ENCODE results near the gene S100A14.

Gene S100A14

DNA sequence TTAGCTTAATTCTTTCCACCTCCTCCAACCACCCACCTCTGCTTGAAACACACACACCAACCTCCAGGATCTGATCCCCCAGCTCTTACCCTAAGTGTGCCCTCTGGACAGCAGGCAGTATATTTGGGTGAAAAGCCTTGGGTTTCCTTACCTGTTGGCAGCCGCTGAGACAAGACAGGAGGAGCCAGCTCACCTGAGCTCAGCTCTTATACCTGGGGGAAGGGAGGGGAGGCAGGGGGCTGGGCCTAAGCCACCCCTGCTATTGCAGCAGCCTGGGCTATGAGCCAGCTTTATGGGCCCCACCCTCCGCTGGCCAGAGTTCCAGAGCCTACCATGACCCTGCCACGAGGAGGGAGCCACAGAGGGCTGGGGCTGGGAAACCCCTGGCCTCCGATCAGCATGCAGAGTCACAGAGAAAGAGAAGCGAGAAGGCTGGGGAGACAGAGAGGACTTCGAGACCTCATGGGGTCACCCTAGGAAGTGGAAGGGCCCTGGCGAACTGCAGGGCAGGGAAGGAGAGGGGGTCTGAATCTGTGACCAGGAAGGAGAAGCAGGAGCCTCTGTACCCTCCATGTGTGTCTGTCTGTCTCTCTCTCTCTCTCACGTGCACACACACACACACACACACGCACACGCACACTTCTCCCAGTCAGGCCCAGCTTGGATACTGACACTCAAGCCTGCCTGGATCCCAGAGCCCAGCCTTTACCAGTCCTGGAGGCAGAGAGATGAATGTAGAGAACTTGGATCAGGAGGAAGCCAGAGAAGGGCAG is at the start of gene S100A14:
TSS of gene S100A14 (minus strand) at position 182 of the 773 bp plus-strand sequence. CDS start 467 bp downstream, outside the sequence.
- in situ Hi-C loops (cut with MboI; ENCODE audit: low sequenced_read_pairs), result loop anchor here (5.0 kb wide), 1 partner anchor 44 kb away; no protein-coding TSS in a partner anchor

DNA sequence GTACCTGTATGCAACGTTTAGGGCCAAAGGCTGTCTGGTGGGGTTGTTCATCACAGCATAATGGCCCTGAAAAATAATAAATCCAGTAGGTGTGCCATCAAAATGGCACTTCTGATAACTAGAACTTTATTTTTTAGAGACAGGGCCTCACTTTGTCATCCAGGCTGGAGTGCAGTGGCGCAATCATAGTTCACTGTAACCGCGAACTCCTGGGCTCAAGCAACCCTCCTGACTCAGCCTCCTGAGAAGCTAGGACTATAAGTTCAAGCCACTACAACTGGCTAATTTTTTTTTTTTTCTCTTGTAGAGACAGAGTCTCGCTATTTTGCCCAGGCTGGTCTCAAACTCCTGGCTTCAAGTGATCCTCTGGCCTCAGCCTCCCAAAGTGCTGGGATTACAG is 47.1 kb upstream of the S100A14 start:
- in situ Hi-C loops (cut with MboI; ENCODE audit: low sequenced_read_pairs), result loop anchor here (25.0 kb wide), 1 partner anchor 324 kb away; the partner anchor contains the start of genes JTB, RAB13 and RPS27

DNA sequence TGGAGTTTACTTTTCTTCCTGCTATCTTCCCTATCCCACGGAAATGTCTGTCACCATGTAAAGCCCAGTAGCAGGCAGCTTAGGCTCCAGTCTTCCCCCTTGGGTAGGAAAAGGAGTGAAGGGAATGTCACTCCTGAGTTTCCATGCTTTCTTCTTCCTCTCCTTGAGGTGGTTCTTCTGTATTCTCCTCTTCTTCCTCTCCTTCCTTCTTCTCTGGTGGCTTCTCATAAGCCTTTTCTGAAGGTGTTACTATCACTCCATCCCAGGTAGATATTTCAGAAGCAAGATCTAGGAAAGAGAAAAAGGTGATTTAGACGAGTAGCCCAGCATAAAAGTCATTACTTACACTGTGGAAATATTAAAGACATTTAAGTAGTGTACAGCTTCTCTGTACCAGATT is 46.1 kb upstream of the S100A14 start:
- in situ Hi-C loops (cut with MboI; ENCODE audit: low sequenced_read_pairs), result loop anchor here (25.0 kb wide), 1 partner anchor 325 kb away; the partner anchor contains the start of genes JTB, RAB13 and RPS27

DNA sequence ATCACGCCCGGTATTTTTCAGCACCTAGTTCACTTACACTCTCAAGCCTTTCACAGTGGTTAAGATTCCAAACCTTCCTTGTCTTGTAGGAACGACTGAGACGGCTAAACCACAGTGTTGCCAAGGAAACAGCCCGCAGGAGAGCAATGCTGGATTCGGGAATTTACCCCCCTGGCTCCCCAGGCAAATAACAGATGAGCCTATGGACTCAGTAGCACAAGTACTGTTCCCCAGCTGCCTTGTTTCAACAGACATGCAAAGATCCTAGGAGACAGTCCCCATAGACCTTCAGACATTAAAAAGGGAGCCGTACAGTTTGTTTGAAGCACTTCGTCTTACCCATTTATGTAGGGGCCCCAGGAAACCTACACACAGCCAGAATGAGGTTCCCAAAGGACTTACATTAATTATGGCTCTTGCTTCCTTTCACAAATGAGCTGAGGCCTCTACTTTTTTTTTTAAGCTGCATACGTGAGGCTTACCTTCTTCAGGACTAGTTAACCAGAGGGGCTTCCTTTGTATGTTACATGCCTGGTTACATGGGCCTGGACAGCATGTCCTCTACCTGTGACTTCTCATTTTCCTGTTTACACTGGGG is 45.1 kb upstream of the S100A14 start:
- in situ Hi-C loops (cut with MboI; ENCODE audit: low sequenced_read_pairs), result loop anchor here (25.0 kb wide), 1 partner anchor 326 kb away; the partner anchor contains the start of genes JTB, RAB13 and RPS27

DNA sequence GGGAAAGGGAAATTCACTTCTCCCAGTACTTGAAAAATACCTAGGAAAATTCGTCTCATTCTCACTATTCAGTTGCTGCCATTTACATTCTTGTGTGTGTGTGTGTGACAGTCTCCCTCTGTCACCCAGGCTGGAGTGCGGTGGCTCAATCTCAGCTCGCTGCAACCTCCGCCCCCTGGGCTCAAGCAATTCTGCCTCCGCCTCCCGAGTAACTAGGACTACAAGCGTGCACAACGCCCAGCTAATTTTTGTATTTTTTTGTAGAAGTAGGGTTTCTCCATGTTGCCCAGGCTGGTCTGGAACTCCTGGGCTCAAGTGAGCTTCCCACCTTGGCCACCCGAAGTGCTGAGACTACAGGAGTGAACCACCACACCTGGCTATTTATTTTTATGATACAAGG is 43.5 kb upstream of the S100A14 start:
- in situ Hi-C loops (cut with MboI; ENCODE audit: low sequenced_read_pairs), result loop anchor here (25.0 kb wide), 1 partner anchor 328 kb away; the partner anchor contains the start of genes JTB, RAB13 and RPS27

DNA sequence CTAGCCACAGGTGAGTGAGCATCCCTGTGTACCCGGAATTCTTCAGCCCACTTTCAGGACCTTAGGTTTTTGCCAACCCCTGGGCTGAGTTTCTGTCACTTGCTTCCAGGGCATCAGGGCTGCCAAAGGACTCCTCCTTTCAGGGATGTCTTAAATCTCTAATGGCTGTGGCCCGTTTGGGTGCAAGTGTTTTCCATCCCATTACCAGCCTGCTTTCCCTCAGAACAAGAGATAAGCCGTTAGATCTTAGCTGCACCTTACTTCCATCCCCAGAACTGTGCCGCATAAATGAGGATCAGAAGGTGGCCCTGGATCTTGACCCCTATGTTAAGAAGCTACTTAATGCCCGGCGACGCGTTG is 43.0 kb upstream of the S100A14 start:
- in situ Hi-C loops (cut with MboI; ENCODE audit: low sequenced_read_pairs), result loop anchor here (25.0 kb wide), 1 partner anchor 328 kb away; the partner anchor contains the start of genes JTB, RAB13 and RPS27

DNA sequence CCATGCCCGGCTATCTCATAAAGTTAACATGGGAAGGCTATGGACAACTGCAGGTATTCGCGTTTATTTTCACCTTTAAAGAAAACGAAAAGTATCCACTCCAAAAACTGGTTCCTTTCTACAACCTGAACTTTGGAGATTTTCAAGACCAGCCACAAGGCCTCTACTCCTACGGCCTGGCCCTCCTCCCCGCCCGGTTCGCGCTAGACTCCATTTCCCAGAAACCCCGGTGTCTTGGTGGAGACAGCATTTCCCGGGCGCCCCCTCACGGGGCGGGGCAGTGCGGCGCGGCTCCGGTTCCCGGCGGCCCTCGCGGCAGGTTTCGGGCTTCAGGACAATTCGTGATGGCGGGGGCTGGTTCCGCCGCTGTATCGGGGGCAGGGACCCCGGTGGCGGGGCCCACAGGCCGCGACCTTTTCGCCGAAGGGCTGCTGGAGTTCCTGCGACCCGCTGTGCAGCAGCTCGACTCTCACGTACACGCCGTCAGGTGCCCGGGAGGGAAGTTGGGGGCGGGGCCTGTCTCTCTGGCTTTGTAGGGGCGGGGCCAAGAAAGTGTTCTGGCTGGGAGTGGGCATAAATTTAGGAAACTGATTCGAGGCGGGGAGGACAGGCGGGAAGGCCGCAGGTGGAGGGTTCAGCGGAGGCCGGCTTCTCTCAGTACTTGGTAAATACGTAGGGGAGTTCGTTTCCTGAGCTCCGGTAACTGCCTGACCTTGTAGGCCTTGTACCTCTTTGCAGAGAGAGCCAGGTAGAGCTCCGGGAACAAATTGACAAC is 42.5 kb upstream of the S100A14 start, which contains the start of gene SNAPIN:
TSS of gene SNAPIN (plus strand) at position 304 of the 775 bp plus-strand sequence. CDS start at position 345, 41 bp downstream.
- in situ Hi-C loops (cut with MboI; ENCODE audit: low sequenced_read_pairs), result loop anchor here (25.0 kb wide), 1 partner anchor 329 kb away; the partner anchor contains the start of genes JTB, RAB13 and RPS27

DNA sequence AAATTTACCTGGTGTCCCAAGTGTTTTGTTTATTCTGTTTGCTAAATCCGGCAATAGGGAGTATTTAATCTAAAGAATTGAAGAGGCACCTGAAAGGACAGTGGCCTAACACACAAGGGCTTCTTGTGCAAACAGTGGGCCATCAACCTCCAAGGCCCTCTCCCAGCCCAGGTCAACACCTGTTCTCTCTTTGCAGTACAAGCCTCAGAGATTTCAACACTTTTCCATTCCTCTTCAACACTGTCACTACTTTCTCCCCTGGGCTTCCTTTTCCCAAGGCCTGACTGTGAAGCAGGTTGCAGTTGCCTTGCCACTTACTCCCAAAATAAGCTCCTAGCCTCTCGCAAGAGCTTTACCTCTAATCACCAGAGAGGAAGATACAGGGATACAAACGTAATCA is 39.2 kb upstream of the S100A14 start:
- in situ Hi-C loops (cut with MboI; ENCODE audit: low sequenced_read_pairs), result loop anchor here (25.0 kb wide), 1 partner anchor 332 kb away; the partner anchor contains the start of genes JTB, RAB13 and RPS27

DNA sequence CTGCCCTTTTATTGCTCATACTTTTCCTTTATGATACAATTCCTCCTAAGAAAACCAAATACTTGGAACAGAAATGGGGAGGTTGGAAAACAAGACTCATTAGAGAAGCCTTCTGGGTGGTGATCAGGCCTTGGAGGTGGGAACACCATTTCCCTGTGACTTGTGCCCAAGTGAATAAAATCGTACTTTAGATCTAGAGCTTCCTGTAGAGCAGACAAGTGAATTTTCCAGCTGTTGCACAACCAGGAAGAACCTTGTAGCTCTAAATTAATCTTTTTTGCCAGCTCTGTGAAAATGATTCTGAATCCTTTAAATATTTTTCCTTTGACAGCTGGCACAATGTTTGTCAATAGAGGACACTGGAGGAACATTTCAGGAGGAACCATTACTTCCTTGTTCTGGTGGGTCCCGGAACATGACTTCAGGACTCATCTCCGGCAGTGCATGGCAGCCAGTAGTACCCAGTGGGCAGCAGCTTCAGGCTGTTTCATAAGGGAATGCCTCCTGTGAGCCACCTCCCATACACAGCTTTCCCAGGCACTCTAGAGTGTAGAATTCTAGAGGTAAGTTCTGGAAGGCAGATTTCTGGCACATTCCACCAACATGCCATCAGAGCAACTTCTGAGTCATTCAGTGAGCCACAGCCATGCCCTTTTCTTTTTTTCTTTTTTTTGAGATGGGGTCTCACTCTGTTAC is 36.8 kb upstream of the S100A14 start:
- in situ Hi-C loops (cut with MboI; ENCODE audit: low sequenced_read_pairs), result loop anchor here (25.0 kb wide), 1 partner anchor 334 kb away; the partner anchor contains the start of genes JTB, RAB13 and RPS27

DNA sequence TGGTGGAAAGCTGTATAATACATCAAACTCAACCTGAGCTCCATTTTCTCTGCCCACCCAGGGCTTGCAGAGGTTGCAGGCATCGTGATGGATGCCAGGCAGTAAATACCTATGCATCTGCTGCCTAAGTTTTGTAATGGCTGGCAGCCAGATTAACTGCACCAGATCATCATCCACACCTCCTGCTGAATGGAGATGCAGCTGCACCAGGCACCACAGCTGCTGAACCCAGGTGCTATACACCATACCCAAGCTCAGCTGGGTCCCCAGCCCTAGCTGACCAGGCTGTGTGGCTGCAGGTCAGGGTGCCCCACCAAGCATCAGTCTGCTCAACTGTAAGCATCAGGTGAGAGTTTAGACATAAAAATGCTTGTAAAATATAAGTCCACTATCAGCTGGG is 35.6 kb upstream of the S100A14 start:
- in situ Hi-C loops (cut with MboI; ENCODE audit: low sequenced_read_pairs), result loop anchor here (25.0 kb wide), 1 partner anchor 336 kb away; the partner anchor contains the start of genes JTB, RAB13 and RPS27

DNA sequence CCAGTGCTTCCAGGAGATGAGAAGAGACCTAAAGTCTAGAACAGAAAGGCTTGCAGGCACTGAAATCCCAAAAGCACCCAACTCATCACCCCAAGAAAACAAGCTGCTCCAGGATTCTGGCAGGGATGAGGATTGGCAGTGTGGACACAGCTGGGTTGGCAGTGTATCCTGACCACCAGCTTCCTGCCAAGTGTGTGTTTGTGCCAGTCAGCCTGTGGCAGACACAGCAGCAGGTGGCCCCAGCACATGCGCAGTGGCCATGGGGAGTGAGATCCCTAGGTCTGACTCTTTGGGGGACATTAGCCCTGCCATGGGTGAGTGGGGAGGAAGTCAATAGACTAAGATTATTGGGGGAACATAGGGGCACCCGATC is 33.7 kb upstream of the S100A14 start:
- in situ Hi-C loops (cut with MboI; ENCODE audit: low sequenced_read_pairs), result loop anchor here (25.0 kb wide), 1 partner anchor 337 kb away; the partner anchor contains the start of genes JTB, RAB13 and RPS27

DNA sequence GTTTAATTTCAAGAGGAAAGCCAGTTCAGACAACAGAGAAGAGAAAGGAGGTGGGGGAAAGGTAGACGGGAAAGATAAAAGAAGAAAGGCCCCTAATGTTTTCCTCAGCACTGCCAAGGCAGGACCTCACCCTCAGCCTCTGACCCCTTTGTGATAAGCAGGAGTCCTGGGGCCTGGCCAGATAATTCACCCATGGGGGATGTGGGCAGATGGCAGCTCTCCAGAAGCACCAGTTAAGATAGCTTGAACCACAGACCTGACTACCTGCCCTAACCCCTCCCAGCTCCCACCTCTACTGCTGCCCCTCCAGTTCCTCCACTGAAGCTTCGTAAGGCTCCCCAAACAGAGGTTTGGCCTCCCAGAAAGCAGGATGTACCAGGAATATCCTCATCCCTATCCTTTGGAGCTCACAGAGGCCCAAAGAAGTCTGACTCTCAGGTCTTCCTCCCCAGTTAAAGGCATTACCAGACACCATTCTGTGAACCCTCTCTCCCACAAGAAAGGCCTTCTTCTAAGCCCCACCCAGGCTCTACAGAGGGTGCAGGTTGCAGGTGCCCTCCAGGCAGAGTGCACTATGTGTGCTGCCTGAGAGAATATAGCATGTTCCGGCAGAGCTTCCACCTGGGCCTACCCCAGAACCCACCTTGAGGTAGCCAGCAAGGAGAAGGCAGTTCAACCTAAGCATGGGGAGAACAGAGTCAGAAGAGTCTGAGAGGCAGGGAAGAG is 33.2 kb upstream of the S100A14 start:
- in situ Hi-C loops (cut with MboI; ENCODE audit: low sequenced_read_pairs), result no loop called here

DNA sequence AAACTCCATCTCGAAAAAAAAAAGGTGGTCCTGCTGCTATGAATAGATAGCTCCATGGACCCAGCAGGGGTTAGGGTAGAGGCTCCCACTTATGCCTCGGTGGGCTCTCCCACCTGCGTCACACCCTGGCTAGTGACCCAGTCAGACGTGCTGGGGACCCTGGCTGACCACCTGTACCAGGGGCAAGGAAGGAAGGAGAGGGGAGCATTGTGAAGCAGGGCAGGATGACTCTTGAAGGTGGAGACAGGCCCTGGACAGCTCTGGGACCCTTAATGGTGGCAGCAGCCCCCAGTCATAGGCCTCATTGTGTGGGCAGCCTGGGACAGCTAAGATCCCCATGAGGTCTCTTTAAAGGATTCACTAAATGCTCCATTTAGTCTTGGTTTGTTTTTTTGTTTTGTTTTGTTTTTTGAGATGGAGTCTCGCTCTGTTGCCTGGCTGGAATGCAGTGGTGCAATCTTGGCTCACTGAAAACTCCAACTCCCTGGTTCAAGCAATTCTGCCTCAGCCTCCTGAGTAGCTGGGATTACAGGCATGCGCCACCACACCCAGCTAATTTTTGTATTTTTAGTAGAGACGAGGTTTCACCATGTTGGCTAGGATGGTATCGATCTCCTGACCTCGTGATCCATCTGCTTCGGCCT is 32.0 kb upstream of the S100A14 start:
- in situ Hi-C loops (cut with MboI; ENCODE audit: low sequenced_read_pairs), result no loop called here

DNA sequence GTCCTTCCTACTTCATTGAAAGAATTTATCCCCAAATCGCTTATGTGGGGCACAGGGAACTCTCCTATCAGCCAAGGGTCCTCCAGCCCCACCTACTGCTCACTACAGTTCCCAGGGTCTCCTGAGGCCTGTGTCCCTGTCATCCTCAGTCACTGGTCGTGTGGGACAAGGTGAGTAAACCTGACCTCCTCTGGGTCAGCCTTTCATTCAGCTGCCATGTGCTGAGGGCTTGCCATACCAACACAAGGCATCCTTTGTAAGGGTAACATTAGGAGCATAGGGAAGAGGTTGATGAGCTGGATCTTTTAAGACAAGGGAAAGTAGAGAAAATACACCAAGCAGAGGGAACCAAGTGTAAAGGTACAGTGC is 31.2 kb upstream of the S100A14 start:
- in situ Hi-C loops (cut with MboI; ENCODE audit: low sequenced_read_pairs), result no loop called here

DNA sequence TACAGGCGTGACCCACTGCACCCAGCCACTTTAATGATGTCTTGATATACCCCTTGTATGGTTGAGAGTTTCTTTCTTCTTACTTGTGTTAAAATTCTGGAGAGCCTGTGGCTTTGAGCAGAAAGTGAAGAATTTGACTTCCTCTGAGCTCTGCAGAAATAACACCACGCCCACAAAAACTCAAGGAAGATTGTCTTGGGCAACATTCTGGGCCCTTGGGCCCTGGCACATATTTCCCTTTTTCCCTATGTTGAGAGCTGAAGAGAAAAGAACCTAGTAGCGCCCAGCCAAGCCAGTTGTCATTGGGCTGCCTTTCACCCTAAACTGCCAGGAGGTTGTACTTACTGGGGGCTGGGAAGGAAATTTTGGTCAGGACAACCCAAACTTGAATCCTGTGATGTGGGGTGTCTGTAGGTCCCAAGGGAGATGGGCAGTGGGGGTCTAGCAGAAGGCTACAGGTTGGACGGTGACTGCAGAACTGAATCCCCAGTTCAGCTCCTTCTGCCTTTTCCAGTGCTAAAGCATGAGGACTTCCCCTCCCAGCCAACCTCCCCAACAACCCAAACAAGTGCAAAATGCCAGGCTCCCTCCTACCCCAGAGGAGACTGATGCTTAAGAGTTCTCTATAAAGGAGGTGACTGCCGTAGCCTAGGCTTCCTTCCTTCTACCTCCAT is 30.7 kb upstream of the S100A14 start:
- in situ Hi-C loops (cut with MboI; ENCODE audit: low sequenced_read_pairs), result no loop called here

DNA sequence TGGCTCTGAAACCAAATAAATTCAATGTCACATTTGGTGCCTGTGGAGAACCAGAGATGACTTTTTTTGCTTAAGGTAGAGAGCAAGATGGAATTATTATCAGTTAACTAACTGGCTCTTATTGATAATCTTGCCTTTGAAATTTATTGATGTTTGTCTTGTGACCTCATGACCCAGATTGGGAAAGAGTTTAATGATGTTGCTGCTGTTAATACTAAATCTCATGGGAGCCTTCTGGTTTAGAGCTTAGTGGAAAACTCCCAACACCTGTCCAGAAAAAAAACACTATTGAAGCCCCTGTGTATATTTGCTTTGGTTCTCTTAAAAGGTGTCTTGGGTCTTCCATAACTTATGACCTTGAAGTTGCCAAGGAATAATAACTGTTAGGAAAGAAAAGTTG is 27.7 kb upstream of the S100A14 start:
- in situ Hi-C loops (cut with MboI; ENCODE audit: low sequenced_read_pairs), result no loop called here

DNA sequence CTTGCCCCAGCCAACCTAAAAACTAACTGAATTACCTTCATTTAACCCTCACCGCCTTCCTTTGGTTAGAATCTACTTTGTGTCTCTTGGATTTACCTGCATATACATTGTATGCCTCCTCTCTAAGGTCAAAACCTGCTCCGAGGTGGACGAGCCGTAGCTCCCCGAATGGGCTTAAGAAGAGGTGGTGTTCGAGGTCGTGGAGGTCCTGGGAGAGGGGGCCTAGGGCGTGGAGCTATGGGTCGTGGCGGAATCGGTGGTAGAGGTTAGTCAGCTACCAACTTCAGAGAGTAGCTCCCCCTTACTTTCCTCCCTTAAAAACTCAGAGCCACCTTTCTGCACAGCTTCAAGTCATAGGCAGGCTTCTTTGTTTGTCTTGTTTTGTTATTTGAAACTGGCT is 27.0 kb upstream of the S100A14 start:
- in situ Hi-C loops (cut with MboI; ENCODE audit: low sequenced_read_pairs), result no loop called here

DNA sequence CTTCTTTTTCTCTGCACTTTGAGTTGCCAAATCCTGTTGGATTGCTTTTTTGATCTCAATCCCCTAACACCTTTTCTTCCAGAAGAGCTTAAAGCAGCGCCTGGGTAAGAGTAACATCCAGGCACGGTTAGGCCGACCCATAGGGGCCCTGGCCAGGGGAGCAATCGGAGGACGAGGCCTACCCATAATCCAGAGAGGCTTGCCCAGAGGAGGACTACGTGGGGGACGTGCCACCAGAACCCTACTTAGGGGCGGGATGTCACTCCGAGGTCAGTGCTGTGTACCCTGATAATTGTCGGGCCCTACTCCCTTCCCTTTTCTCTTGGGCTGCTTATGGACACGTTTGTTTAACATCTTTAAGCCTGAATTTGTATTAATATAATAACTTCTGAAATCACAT is 26.0 kb upstream of the S100A14 start:
- in situ Hi-C loops (cut with MboI; ENCODE audit: low sequenced_read_pairs), result no loop called here

All from HL-60/S4 treated with phorbol 12-myristate 13-acetate at 8.2 ng/mL for 4 days and 3 days (cell line).